ENCODE data around the gene CHST13.

Gene CHST13

GRCh38 chr3:126517291-126517951 lies 6.5 kb upstream of the CHST13 start, which contains the start of gene UROC1:
Gene UROC1 (minus strand): TSS chr3:126517773. CDS start chr3:126517719, 54 bp downstream.
- TF ChIP-seq CTCF (IDR thresholded peaks at IDR 0.05), result no peak

GRCh38 chr3:126517986-126518778 lies 5.8 kb upstream of the CHST13 start:
- no peak for TF ChIP-seq CTCF (IDR thresholded peaks at IDR 0.05)

- TF ChIP-seq CTCF (IDR thresholded peaks at IDR 0.05), result no peak
These were observed 5.2 kb upstream of the CHST13 start for GRCh38 chr3:126518779-126519177.

- no peak for TF ChIP-seq CTCF (IDR thresholded peaks at IDR 0.05)
These were observed 4.2 kb upstream of the CHST13 start for GRCh38 chr3:126519506-126520455.

GRCh38 chr3:126521122-126521891 lies 2.6 kb upstream of the CHST13 start:
- TF ChIP-seq CTCF (IDR thresholded peaks at IDR 0.05), result no peak

GRCh38 chr3:126522363-126522788 lies 1.6 kb upstream of the CHST13 start:
- peak; percentile 88 for TF ChIP-seq CTCF (IDR thresholded peaks at IDR 0.05)

Data from LNCAP (cell line).